K562 (cell line): ENCODE measurements around the gene FAM83D. TPM values are rescaled to one million over a fixed set of nuclear protein-coding genes. Genes with fewer than 3 reads are reported as not detected.

Experiments used
- AFF4 ChIP-seq: sonication (generic); formaldehyde crosslinking; IDR thresholded peaks from 2 replicates; pipeline ENCODE4 v1.8.0; 2023; ENCODE audit warnings: mild to moderate bottlenecking, missing genetic modification reagents
- CREB1 ChIP-seq, 2 experiments: sonication (generic) in 1 of 2; formaldehyde crosslinking in 1 of 2; IDR thresholded peaks; 2 replicates each; pipeline versions ENCODE4 v1.6.1 to v1.8.0; 2012 to 2022; ENCODE audit warnings: inconsistent platforms in 1 of 2, mild to moderate bottlenecking in 1 of 2, missing genetic modification reagents in 1 of 2, moderate library complexity in 1 of 2
- E2F6 ChIP-seq, 2 experiments: IDR thresholded peaks; 2 replicates each; pipeline ENCODE4 v1.6.1; 2011; ENCODE audit warnings: borderline replicate concordance in 1 of 2, control low read depth in 1 of 2, low read depth in 1 of 2, low read length in 1 of 2, mild to moderate bottlenecking in 1 of 2, mixed read lengths in 1 of 2, moderate library complexity in 1 of 2; ENCODE audit not compliant: insufficient read depth in 1 of 2, insufficient read length in 1 of 2, poor library complexity in 1 of 2, severe bottlenecking in 1 of 2; ENCODE audit errors: extremely low read depth in 1 of 2
- ELF4 ChIP-seq: fragments of 450-650 bp; formaldehyde crosslinking; IDR thresholded peaks from 2 replicates; pipeline ENCODE4 v1.4.0; 2022; ENCODE audit warnings: missing genetic modification characterization
- GMEB1 ChIP-seq: fragments of 250-450 bp; sonication (Bioruptor Pico); IDR thresholded peaks from 2 replicates; pipeline ENCODE4 v1.4.0; 2020; ENCODE audit warnings: mild to moderate bottlenecking
- MCM2 ChIP-seq: fragments of 450-650 bp; IDR thresholded peaks from 2 replicates; pipeline ENCODE4 v1.6.1; 2017; ENCODE audit warnings: low read depth, mild to moderate bottlenecking
- MTA1 ChIP-seq: fragments of 450-650 bp; IDR thresholded peaks from 2 replicates; pipeline ENCODE4 v1.6.1; 2017; ENCODE audit warnings: borderline replicate concordance
- NFXL1 ChIP-seq: fragments of 450-650 bp; formaldehyde crosslinking; IDR thresholded peaks from 2 replicates; pipeline ENCODE4 v1.4.0; 2021; ENCODE audit warnings: mild to moderate bottlenecking
- NR4A1 ChIP-seq, 2 experiments: fragments of 250-450 bp in 1 of 2; fragments of 450-650 bp in 1 of 2; sonication (Bioruptor Pico) in 1 of 2; IDR thresholded peaks; 2 replicates each; pipeline versions ENCODE4 v1.4.0 to v1.6.1; 2016 to 2020; ENCODE audit warnings: mild to moderate bottlenecking in 2 of 2, missing compliant biosample characterization in 1 of 2, missing genetic modification characterization in 1 of 2, moderate library complexity in 1 of 2
- RCOR1 ChIP-seq, 2 experiments: IDR thresholded peaks; 2 replicates each; pipeline ENCODE4 v1.6.1; 2012; ENCODE audit warnings: low read depth in 2 of 2, low read length in 2 of 2, borderline replicate concordance in 1 of 2, improper control_type of control experiment in 1 of 2
- RUNX1 ChIP-seq: sonication (generic); IDR thresholded peaks from 2 replicates; pipeline ENCODE4 v1.6.1; 2016; ENCODE audit warnings: antibody characterized with exemption, low read depth
- SIX5 ChIP-seq, 2 experiments: IDR thresholded peaks; 2 replicates each; pipeline ENCODE4 v1.6.1; 2011; ENCODE audit warnings: low read length in 2 of 2, borderline replicate concordance in 1 of 2, low read depth in 1 of 2, mild to moderate bottlenecking in 1 of 2, moderate library complexity in 1 of 2; ENCODE audit not compliant: insufficient read depth in 1 of 2
- TRIM24 ChIP-seq, 2 experiments: fragments of 450-650 bp; IDR thresholded peaks; 2 replicates each; pipeline ENCODE4 v1.6.1; 2016
- ZNF175 ChIP-seq: fragments of 200-800 bp; sonication (Bioruptor generic); IDR thresholded peaks from 2 replicates; pipeline ENCODE4 v1.6.1; 2016; ENCODE audit warnings: low read depth, mild to moderate bottlenecking, missing genetic modification characterization, missing compliant biosample characterization
- ZNF395 ChIP-seq: fragments of 200-800 bp; sonication (Bioruptor generic); IDR thresholded peaks from 2 replicates; pipeline ENCODE4 v1.6.1; 2017; ENCODE audit warnings: missing genetic modification characterization, missing compliant biosample characterization
- ZNF740 ChIP-seq, 3 experiments: fragments of 200-800 bp in 1 of 3; sonication (Bioruptor generic) in 1 of 3; sonication (generic) in 1 of 3; formaldehyde crosslinking in 1 of 3; IDR thresholded peaks; 2 replicates each; pipeline versions ENCODE4 v1.6.1 to v1.8.0; 2016 to 2022; ENCODE audit warnings: mild to moderate bottlenecking in 2 of 3, missing compliant biosample characterization in 2 of 3, missing genetic modification characterization in 2 of 3, missing genetic modification reagents in 1 of 3
- polyA plus RNA-seq, 8 experiments: library from polyadenylated mRNA; depleted of rRNA in 4 of 8; stranded (reverse) in 5 of 8; unstranded in 3 of 8; fragments of >200 nt; fragmentation: Nextera tagmentation in 2 of 8; fragmentation: Illumina TruSeq in 1 of 8; extraction: Ambion mirVana in 2 of 8; extraction: Trizol in 1 of 8; gene quantifications; 2 replicates each; pipeline versions ENCODE4 v1.2.1 to v1.2.3, GENCODE V29; 2011 to 2014; ENCODE audit warnings: inconsistent platforms in 1 of 8, missing spikeins in 1 of 8
- total RNA-seq, 7 experiments: library from RNA; depleted of rRNA in 6 of 7; stranded (reverse); fragments of >200 nt in 6 of 7; fragmentation: Illumina TruSeq in 2 of 7; extraction: Trizol in 2 of 7; gene quantifications; 2 replicates each; pipeline versions ENCODE4 v1.2.1 to v1.2.3, GENCODE V29; 2011 to 2021; ENCODE audit warnings: low replicate concordance in 1 of 7

FAM83D gene
- total and polyA plus RNA-seq, 9 of the 15 experiments (the other 6 are each of a cell fraction or from before 2014, with no cell fraction given) = 8.2 to 66.1 (median 43.5) TPM

- TF ChIP-seq ZNF740 (CRISPR knock-in tag; IDR thresholded peaks at IDR 0.05) (peak; percentile 57; the same call in 1 of the 2 replicates), ZNF740 (tag; IDR thresholded peaks at IDR 0.05) (no peak), MTA1 (peak; percentile 76; the same call in 1 of the 2 replicates), E2F6 (IDR thresholded peaks at IDR 0.05; ENCODE audit: borderline replicate concordance in 1 of 2, extremely low read depth in 1 of 2, insufficient read depth in 1 of 2, insufficient read length in 1 of 2, low read depth in 1 of 2, low read length in 1 of 2, poor library complexity in 1 of 2, severe bottlenecking in 1 of 2) (peak in 1 of 2 experiments; percentile 30), NR4A1 (CRISPR knock-in tag; IDR thresholded peaks at IDR 0.05) (0 out of 2 replicates have a peak, but pooled peaks have one; percentile 45), NR4A1 (tag; IDR thresholded peaks at IDR 0.05) (0 out of 2 replicates have a peak, but pooled peaks have one; percentile 48), SIX5 (IDR thresholded peaks at IDR 0.05; ENCODE audit: borderline replicate concordance in 1 of 2, insufficient read depth in 1 of 2, low read depth in 1 of 2, low read length in 2 of 2) (no peak), ELF4 (CRISPR knock-in tag) (0 out of 2 replicates have a peak, but pooled peaks have one; percentile 63), ZNF175 (CRISPR knock-in tag) (peak; percentile 73), NFXL1 (CRISPR knock-in tag) (no peak), RUNX1 (0 out of 2 replicates have a peak, but pooled peaks have one; percentile 85), AFF4 (CRISPR knock-in tag) (peak; percentile 67; the same call in 1 of the 2 replicates), ZNF395 (CRISPR knock-in tag) (peak; percentile 75; the same call in 1 of the 2 replicates), MCM2 (no peak), TRIM24 (IDR thresholded peaks at IDR 0.05) (peak; percentile 99), GMEB1 (no peak), CREB1 (IDR thresholded peaks at IDR 0.05) (peak; percentile 81), CREB1 (CRISPR knock-in tag; IDR thresholded peaks at IDR 0.05) (peak; percentile 25; the same call in 1 of the 2 replicates), RCOR1 (IDR thresholded peaks at IDR 0.05; ENCODE audit: borderline replicate concordance in 1 of 2, low read depth in 2 of 2, low read length in 2 of 2) (peak; percentile 78 to 92)
Measured at GRCh38 chr20:38947931-38948362, 21.7 kb downstream of the FAM83D start (continued).
